Colonic mucosa (tissue), 4 donors: ENCODE results near the gene NPFFR2. TPM values are rescaled to one million over a fixed set of nuclear protein-coding genes. Genes with fewer than 3 reads are reported as not detected.

Experiments used
- DNase-seq: peaks from one replicate; pipeline ENCODE4 v3.0.0-alpha.2; 2020
- H3K27ac ChIP-seq: fragments of 200-600 bp; one replicate; pipeline ENCODE4 v1.8.0; 2021
- H3K27me3 ChIP-seq: fragments of 200-600 bp; one replicate; pipeline ENCODE4 v1.8.0; 2021
- H3K36me3 ChIP-seq: fragments of 200-600 bp; one replicate; pipeline ENCODE4 v1.8.0; 2021
- H3K4me1 ChIP-seq: fragments of 200-600 bp; one replicate; pipeline ENCODE4 v1.8.0; 2021; ENCODE audit warnings: mild to moderate bottlenecking
- H3K4me3 ChIP-seq: fragments of 200-600 bp; one replicate; pipeline ENCODE4 v1.8.0; 2021
- H3K9ac ChIP-seq, 2 donors: one replicate each; pipeline ENCODE4 v1.7.0; 2013; ENCODE audit warnings: control low read depth in 2 of 2, low read depth in 2 of 2, low read length in 2 of 2
- H3K9me3 ChIP-seq: fragments of 200-600 bp; one replicate; pipeline ENCODE4 v1.8.0; 2021
- intact Hi-C: fragments of 100-400 bp; cut with DNase I; formaldehyde crosslinking; loops from one replicate; pipeline ENCODE4 v1.14.1; 2022
- total RNA-seq, 2 donors: library from RNA; stranded (reverse); fragmentation: NEBNext Ultra II Directional in 1 of 2; extraction: Animal tissue kit (Norgen Biotek cat#: 25700) in 1 of 2; gene quantifications; one replicate each; pipeline ENCODE4 v1.2.1, GENCODE V29; 2021
- TF ChIP-seq, protein P1 (sequence below): fragments of 200-600 bp; IDR thresholded peaks from one replicate; pipeline ENCODE4 v1.8.0; 2022; ENCODE audit warnings: antibody characterized with exemption, mild to moderate bottlenecking
- donor health status: healthy.
- donor health status: DM: no; HTN: no; CAD: no.
- donor health status: DM: no; HTN: no; CAD: no.

Gene NPFFR2
- total RNA-seq, 2 donors from 2014 or later, result not detected

DNA sequence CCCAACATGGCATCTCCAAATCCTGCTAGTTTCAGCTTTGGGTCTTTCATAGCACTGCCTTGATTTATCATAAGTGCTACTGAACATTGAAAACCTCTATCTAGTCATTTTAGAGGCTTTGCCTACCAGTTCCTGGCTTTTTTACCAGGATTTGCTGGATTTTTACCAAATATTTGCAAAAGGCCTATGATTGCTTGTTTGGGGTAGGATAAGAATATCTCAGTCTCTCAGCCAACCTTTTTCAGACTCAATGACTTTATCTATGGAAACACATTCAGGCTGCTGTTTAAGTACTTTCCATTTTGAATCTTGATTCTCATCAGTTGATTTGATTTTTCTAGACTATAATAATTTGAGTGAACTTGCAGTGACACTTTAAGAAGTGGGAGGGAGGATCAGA, 80.1 kb downstream of the NPFFR2 start:
- intact Hi-C loops, result no loop called here
- H3K9ac ChIP-seq, result no peak overlapping the region
- no peaks in the 10 kb centered on the region for H3K4me1 ChIP-seq
- TF ChIP-seq, protein P1, sequence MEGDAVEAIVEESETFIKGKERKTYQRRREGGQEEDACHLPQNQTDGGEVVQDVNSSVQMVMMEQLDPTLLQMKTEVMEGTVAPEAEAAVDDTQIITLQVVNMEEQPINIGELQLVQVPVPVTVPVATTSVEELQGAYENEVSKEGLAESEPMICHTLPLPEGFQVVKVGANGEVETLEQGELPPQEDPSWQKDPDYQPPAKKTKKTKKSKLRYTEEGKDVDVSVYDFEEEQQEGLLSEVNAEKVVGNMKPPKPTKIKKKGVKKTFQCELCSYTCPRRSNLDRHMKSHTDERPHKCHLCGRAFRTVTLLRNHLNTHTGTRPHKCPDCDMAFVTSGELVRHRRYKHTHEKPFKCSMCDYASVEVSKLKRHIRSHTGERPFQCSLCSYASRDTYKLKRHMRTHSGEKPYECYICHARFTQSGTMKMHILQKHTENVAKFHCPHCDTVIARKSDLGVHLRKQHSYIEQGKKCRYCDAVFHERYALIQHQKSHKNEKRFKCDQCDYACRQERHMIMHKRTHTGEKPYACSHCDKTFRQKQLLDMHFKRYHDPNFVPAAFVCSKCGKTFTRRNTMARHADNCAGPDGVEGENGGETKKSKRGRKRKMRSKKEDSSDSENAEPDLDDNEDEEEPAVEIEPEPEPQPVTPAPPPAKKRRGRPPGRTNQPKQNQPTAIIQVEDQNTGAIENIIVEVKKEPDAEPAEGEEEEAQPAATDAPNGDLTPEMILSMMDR, result no peak
- H3K36me3 ChIP-seq, result no peaks in the 10 kb centered on the region
- H3K9me3 ChIP-seq, result no peaks in the 10 kb centered on the region
- H3K27me3 ChIP-seq, result no peaks in the 10 kb centered on the region
- H3K27ac ChIP-seq, result no peak overlapping the region
- DNase-seq, result no peak
- no peak overlapping the region for H3K4me3 ChIP-seq

DNA sequence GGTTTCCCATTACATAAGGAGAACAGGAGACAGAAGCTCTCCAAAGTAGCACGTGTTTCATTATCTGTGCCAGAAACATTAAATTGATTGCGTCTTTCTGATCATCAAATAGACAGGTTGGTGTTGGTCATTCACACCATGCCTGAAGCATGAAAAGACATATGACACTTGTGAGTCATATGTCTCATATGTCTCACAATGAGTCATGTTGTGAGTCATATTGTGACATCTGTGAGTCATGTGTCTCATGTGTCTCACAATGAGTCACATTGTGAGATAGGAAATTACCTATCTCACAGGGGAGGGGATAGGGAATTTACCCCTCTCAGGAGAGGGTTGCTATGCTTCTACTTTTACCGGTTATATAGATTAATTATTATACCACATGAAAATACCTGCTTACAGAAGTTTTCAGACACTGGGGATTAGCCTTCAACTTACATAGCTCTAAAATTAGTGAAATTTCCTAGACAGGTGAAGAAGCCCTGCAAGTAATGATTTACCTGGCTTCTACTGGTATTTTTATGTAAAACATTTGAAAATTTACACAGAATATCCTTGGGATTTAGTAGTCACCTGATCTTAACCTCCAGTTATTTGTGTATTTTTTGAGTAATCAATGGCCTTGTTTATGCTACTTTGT, 80.8 kb downstream of the NPFFR2 start:
- H3K27me3 ChIP-seq, result no peaks in the 10 kb centered on the region
- intact Hi-C loops, result no loop called here
- TF ChIP-seq, protein P1, result no peak
- H3K9me3 ChIP-seq, result no peaks in the 10 kb centered on the region
- no peaks in the 10 kb centered on the region for H3K36me3 ChIP-seq
- no peaks in the 10 kb centered on the region for H3K4me1 ChIP-seq
- no peak for DNase-seq
- H3K9ac ChIP-seq, result no peak overlapping the region
- no peak overlapping the region for H3K4me3 ChIP-seq
- no peak overlapping the region for H3K27ac ChIP-seq

DNA sequence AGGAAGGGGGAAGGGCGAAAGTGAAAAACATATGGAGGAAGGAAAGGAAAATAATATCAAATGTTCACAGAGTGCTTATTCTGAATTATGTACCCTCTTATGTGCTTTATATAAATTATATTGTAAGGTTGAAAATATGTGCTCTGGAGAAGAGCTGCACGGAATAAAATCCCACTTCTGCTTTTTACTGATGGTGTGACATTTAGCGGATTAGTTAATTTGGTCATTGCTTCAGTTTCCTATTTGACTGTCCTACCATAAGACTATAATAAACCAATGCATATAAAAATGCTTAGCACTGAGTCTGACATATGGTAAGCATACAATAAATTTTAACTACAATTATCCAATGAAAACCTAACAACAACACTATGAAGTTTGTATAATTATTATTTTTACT, 86.2 kb downstream of the NPFFR2 start:
- no peaks in the 10 kb centered on the region for H3K36me3 ChIP-seq

DNA sequence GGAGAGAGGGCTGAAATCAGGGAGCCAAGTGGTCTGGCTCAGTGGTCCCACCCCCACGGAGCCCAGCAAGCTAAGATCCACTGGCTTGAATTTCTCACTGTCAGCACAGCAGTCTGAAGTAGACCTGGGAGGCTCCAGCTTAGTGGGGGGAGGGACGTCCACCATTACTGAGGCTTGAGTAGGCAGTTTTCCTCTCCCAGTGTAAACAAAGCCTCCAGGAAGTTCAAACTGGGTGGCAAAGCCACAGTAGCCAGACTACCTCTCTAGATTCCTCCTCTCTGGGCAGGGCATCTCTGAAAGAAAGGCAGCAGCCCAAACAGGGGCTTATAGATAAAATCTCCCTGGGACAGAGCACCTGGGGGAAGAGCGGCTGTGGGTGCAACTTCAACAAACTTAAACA, 88.1 kb downstream of the NPFFR2 start:
- TF ChIP-seq, protein P1, result no peak
- H3K9ac ChIP-seq, result no peak overlapping the region
- no peak overlapping the region for H3K27ac ChIP-seq
- no peaks in the 10 kb centered on the region for H3K36me3 ChIP-seq
- no peaks in the 10 kb centered on the region for H3K27me3 ChIP-seq
- H3K4me3 ChIP-seq, result no peak overlapping the region
- no peaks in the 10 kb centered on the region for H3K4me1 ChIP-seq
- intact Hi-C loops, result no loop called here
- H3K9me3 ChIP-seq, result no peaks in the 10 kb centered on the region
- DNase-seq, result no peak

More for the DNA sequence above, 86.2 kb downstream of the NPFFR2 start:
- Histone ChIP-seq H3K4me3 (no peak overlapping the region), H3K27me3 (no peaks in the 10 kb centered on the region), H3K9ac (no peak overlapping the region), H3K9me3 (no peaks in the 10 kb centered on the region), H3K27ac (no peak overlapping the region), H3K4me1 (no peaks in the 10 kb centered on the region)
- TF ChIP-seq, protein P1, result no peak
- no peak for DNase-seq
- intact Hi-C loops, result no loop called here

DNA sequence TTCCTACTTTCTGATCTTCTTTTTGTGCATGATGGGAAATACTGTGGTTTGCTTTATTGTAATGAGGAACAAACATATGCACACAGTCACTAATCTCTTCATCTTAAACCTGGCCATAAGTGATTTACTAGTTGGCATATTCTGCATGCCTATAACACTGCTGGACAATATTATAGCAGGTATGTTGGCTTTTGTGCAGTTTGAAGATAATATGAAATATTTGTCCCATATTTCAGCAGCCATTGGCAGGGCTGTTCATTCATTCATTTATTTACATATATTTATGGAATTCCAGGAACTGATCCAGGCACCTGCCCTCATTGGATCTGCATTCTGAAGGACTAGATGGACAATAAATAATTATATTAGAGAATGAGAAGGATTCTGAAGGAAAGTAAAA, 96.9 kb downstream of the NPFFR2 start:
- Histone ChIP-seq H3K36me3 (no peaks in the 10 kb centered on the region), H3K9me3 (no peaks in the 10 kb centered on the region), H3K27me3 (no peaks in the 10 kb centered on the region), H3K4me1 (no peaks in the 10 kb centered on the region), H3K27ac (no peak overlapping the region), H3K9ac (no peak overlapping the region), H3K4me3 (no peak overlapping the region)
- intact Hi-C loops, result no loop called here
- TF ChIP-seq, protein P1, result no peak
- DNase-seq, result no peak
